GM10847 (cell line): ENCODE results near the gene SEC14L1.
A peak's percentile ranks its signal among the peaks of the same experiment; 100 is the strongest.

Experiments used
- POLR2A ChIP-seq: IDR thresholded peaks from 2 replicates; pipeline ENCODE4 v1.6.1; 2011; ENCODE audit not compliant: insufficient read length; ENCODE audit errors: extremely low read depth

SEC14L1 gene

GRCh38 chr17:77130525-77130924 lies 10.2 kb upstream of the SEC14L1 start:
- TF ChIP-seq POLR2A = no peak

GRCh38 chr17:77131904-77132303 lies 8.9 kb upstream of the SEC14L1 start:
- TF ChIP-seq POLR2A = no peak

GRCh38 chr17:77132411-77133086 lies 8.2 kb upstream of the SEC14L1 start:
- TF ChIP-seq POLR2A = no peak

- no peak for TF ChIP-seq POLR2A
These were observed 7.6 kb upstream of the SEC14L1 start for GRCh38 chr17:77133087-77133638.

- TF ChIP-seq POLR2A = no peak
These were observed 4.4 kb upstream of the SEC14L1 start for GRCh38 chr17:77136420-77136767.

GRCh38 chr17:77137111-77137510 lies 3.7 kb upstream of the SEC14L1 start:
- TF ChIP-seq POLR2A = no peak

- peak; percentile 72 for TF ChIP-seq POLR2A
These were observed 447 bp upstream of the SEC14L1 start for GRCh38 chr17:77140166-77140877.

GRCh38 chr17:77141846-77142449 lies 1.2 kb downstream of the SEC14L1 start:
- TF ChIP-seq POLR2A = no peak

GRCh38 chr17:77142689-77143088 lies 1.9 kb downstream of the SEC14L1 start:
- no peak for TF ChIP-seq POLR2A

- TF ChIP-seq POLR2A = no peak
These were observed 2.5 kb downstream of the SEC14L1 start for GRCh38 chr17:77143306-77143705.

GRCh38 chr17:77144227-77144626 lies 3.5 kb downstream of the SEC14L1 start:
- TF ChIP-seq POLR2A = no peak

GRCh38 chr17:77145224-77145611 lies 4.4 kb downstream of the SEC14L1 start:
- TF ChIP-seq POLR2A = no peak

- TF ChIP-seq POLR2A = no peak
These were observed 5.0 kb downstream of the SEC14L1 start for GRCh38 chr17:77145612-77146245.

GRCh38 chr17:77146246-77146632 lies 5.5 kb downstream of the SEC14L1 start:
- no peak for TF ChIP-seq POLR2A

GRCh38 chr17:77146882-77147281 lies 6.1 kb downstream of the SEC14L1 start:
- TF ChIP-seq POLR2A = no peak

GRCh38 chr17:77147357-77147801 lies 6.6 kb downstream of the SEC14L1 start:
- no peak for TF ChIP-seq POLR2A
